Caki2 (cell line): Measurements from ENCODE around the gene SDK1. TPM values are rescaled to one million over a fixed set of nuclear protein-coding genes. Genes with fewer than 3 reads are reported as not detected.

Source experiments
- DNase-seq: peaks from one replicate; pipeline ENCODE4 v3.0.0-alpha.2; 2015; ENCODE audit warnings: low read depth
- in situ Hi-C: cut with HindIII; loops from 2 replicates; pipeline ENCODE4 v1.10.0; 2016; ENCODE audit warnings: low sequenced_read_pairs, low pct_unique_long_range_greater_than_20kb, mixed read lengths
- total RNA-seq: library from RNA; depleted of rRNA; stranded (reverse); fragments of >200 nt; shearing (Covaris generic); gene quantifications from 2 replicates; pipeline ENCODE4 v1.2.3, GENCODE V29; 2014; ENCODE audit warnings: low replicate concordance

SDK1 gene
- total RNA-seq, 1 experiment from 2014 or later, result 9.1 TPM

- peak; percentile 43 for DNase-seq
- in situ Hi-C loops, result no loop called here
Measured at GRCh38 chr7:3482147-3482921, 181.3 kb downstream of the SDK1 start.

- in situ Hi-C loops, result no loop called here
- no peak for DNase-seq
Measured at GRCh38 chr7:3486841-3487240, 185.8 kb downstream of the SDK1 start.

- no peak for DNase-seq
- in situ Hi-C loops, result no loop called here
Measured at GRCh38 chr7:3488829-3489228, 187.8 kb downstream of the SDK1 start.

GRCh38 chr7:3493499-3493898, 192.4 kb downstream of the SDK1 start:
- in situ Hi-C loops, result no loop called here

GRCh38 chr7:3494947-3495346, 193.9 kb downstream of the SDK1 start:
- DNase-seq, result no peak
- in situ Hi-C loops, result no loop called here

More at GRCh38 chr7:3493499-3493898, 192.4 kb downstream of the SDK1 start:
- peak; percentile 46 for DNase-seq

- in situ Hi-C loops, result no loop called here
- no peak for DNase-seq
Measured at GRCh38 chr7:3495530-3495929, 194.5 kb downstream of the SDK1 start.

GRCh38 chr7:3495954-3496353, 194.9 kb downstream of the SDK1 start:
- DNase-seq, result no peak
- in situ Hi-C loops, result no loop called here

GRCh38 chr7:3497796-3498195, 196.7 kb downstream of the SDK1 start:
- DNase-seq, result no peak
- in situ Hi-C loops, result no loop called here

- in situ Hi-C loops, result no loop called here
- no peak for DNase-seq
Measured at GRCh38 chr7:3501671-3502070, 200.6 kb downstream of the SDK1 start.

GRCh38 chr7:3504384-3504783, 203.3 kb downstream of the SDK1 start:
- in situ Hi-C loops, result no loop called here

GRCh38 chr7:3510101-3511020, 209.3 kb downstream of the SDK1 start:
- DNase-seq, result no peak
- in situ Hi-C loops, result no loop called here

More at GRCh38 chr7:3504384-3504783, 203.3 kb downstream of the SDK1 start:
- no peak for DNase-seq

GRCh38 chr7:3517344-3517743, 216.3 kb downstream of the SDK1 start:
- in situ Hi-C loops, result no loop called here
- no peak for DNase-seq

- in situ Hi-C loops, result no loop called here
- DNase-seq, result no peak
Measured at GRCh38 chr7:3518546-3518945, 217.5 kb downstream of the SDK1 start.

- in situ Hi-C loops, result no loop called here
- DNase-seq, result no peak
Measured at GRCh38 chr7:3520206-3520605, 219.2 kb downstream of the SDK1 start.

- DNase-seq, result no peak
- in situ Hi-C loops, result no loop called here
Measured at GRCh38 chr7:3527496-3528124, 226.6 kb downstream of the SDK1 start.

GRCh38 chr7:3533040-3533439, 232.0 kb downstream of the SDK1 start:
- no peak for DNase-seq
- in situ Hi-C loops, result no loop called here

- in situ Hi-C loops, result no loop called here
- peak; percentile 27 for DNase-seq
Measured at GRCh38 chr7:3537210-3537875, 236.3 kb downstream of the SDK1 start.

GRCh38 chr7:3538041-3538440, 237.0 kb downstream of the SDK1 start:
- in situ Hi-C loops, result no loop called here
- no peak for DNase-seq
